Measurements from ENCODE around the gene C16orf78.

The C16orf78 gene

GRCh38 chr16:49373504-49373903 is at the start of gene C16orf78:
Gene C16orf78 (plus strand): TSS chr16:49373804. CDS start chr16:49373940, 136 bp downstream.
- no peak for DNase-seq

- no peak for DNase-seq
These were observed 48.9 kb upstream of the C16orf78 start for GRCh38 chr16:49324703-49325102.

GRCh38 chr16:49327466-49327865 is 46.1 kb upstream of the C16orf78 start:
- no peak for DNase-seq

- DNase-seq: no peak
These were observed 45.3 kb upstream of the C16orf78 start for GRCh38 chr16:49328325-49328724.

GRCh38 chr16:49330562-49331201 is 42.9 kb upstream of the C16orf78 start:
- DNase-seq: no peak

- no peak for DNase-seq
These were observed 40.9 kb upstream of the C16orf78 start for GRCh38 chr16:49332589-49333258.

- no peak for DNase-seq
These were observed 40.4 kb upstream of the C16orf78 start for GRCh38 chr16:49333259-49333597.

- DNase-seq: no peak
These were observed 37.8 kb upstream of the C16orf78 start for GRCh38 chr16:49335828-49336227.

- no peak for DNase-seq
These were observed 37.0 kb upstream of the C16orf78 start for GRCh38 chr16:49336581-49336980.

- no peak for DNase-seq
These were observed 35.7 kb upstream of the C16orf78 start for GRCh38 chr16:49337814-49338350.

- DNase-seq: no peak
These were observed 34.9 kb upstream of the C16orf78 start for GRCh38 chr16:49338611-49339265.

GRCh38 chr16:49340466-49340865 is 33.1 kb upstream of the C16orf78 start:
- no peak for DNase-seq

- DNase-seq: no peak
These were observed 31.9 kb upstream of the C16orf78 start for GRCh38 chr16:49341706-49342105.

GRCh38 chr16:49342336-49343265 is 31.0 kb upstream of the C16orf78 start:
- DNase-seq: no peak

GRCh38 chr16:49343291-49343690 is 30.3 kb upstream of the C16orf78 start:
- DNase-seq: no peak

- no peak for DNase-seq
These were observed 29.2 kb upstream of the C16orf78 start for GRCh38 chr16:49344401-49344800.

- no peak for DNase-seq
These were observed 27.8 kb upstream of the C16orf78 start for GRCh38 chr16:49345829-49346228.

GRCh38 chr16:49346459-49346858 is 27.1 kb upstream of the C16orf78 start:
- no peak for DNase-seq

GRCh38 chr16:49347476-49347875 is 26.1 kb upstream of the C16orf78 start:
- DNase-seq: no peak

- no peak for DNase-seq
These were observed 25.0 kb upstream of the C16orf78 start for GRCh38 chr16:49348408-49349176.

- no peak for DNase-seq
These were observed 24.0 kb upstream of the C16orf78 start for GRCh38 chr16:49349446-49350168.
